VCaP (cell line): Measurements from ENCODE around the gene PARP2.

ENCODE experiments used
- H3K27ac ChIP-seq: fragments of 450-650 bp; 2 replicates; pipeline ENCODE4 v1.5.1; 2017
- CTCF ChIP-seq: fragments of 450-650 bp; conservative IDR thresholded peaks from 2 replicates; pipeline ENCODE4 v1.5.1; 2017; ENCODE audit warnings: mild to moderate bottlenecking, moderate library complexity

PARP2 gene

DNA sequence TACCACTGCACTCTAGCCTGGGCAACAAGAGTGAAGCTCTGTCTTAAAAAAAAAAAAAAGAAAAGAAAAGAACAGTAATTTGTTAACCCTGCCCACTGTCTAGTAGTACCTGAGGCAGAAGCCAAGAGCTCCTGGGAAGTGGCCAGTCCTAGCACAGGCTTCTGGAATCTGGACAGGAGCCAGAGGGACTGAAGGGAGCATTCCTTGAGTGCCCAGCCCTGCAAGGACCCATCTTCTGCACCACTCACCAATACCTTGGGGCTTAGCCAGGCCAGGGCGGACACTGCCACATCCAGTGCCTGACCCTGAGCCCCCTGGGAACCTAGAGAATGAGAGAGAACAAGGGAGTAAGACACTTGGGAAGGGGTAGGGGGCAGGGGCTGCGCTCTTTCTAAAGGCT lies 33.7 kb downstream of the PARP2 start:
- no peak for TF ChIP-seq CTCF
- no peak overlapping the region for H3K27ac ChIP-seq

DNA sequence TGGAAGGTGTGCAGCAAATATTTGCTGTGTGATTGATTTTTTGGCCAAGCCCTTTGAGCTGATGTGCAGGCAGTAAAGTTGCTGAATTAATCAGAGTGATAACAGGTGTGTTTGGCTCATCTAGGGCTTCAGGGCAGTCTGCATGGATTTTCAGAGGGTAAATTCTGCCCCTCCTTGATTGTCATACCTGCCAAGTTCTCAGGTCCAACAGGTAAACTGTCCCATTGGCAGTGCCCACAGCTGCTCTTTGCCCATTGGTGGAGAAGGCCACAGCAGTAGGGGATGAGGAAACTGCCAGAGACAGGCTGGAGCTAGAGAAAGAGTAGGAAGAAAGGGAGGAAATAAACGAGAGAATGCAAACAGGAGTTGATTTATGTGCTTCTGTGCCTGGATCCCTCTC lies 36.3 kb downstream of the PARP2 start:
- no peak overlapping the region for H3K27ac ChIP-seq
- no peak for TF ChIP-seq CTCF

DNA sequence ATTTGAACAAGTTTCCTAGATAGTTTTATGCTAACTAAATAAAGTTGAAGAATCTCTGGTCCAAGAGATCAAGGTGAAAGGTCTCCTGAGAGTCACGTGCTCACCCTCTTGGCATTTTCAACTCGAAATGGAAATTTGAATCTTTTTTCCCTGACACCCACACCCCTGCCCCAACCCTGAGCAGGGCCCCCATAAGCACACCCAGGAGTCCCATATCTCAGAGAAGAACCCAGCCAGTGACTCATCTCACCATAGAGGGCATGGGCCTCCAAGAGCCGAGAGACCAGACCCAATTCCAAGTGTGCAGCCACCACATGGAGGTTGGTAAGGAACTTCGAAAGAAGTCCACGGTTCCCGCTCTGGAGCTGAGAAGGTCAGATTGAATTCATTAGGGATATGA lies 37.2 kb downstream of the PARP2 start:
- no peak for TF ChIP-seq CTCF
- H3K27ac ChIP-seq: no peak overlapping the region

DNA sequence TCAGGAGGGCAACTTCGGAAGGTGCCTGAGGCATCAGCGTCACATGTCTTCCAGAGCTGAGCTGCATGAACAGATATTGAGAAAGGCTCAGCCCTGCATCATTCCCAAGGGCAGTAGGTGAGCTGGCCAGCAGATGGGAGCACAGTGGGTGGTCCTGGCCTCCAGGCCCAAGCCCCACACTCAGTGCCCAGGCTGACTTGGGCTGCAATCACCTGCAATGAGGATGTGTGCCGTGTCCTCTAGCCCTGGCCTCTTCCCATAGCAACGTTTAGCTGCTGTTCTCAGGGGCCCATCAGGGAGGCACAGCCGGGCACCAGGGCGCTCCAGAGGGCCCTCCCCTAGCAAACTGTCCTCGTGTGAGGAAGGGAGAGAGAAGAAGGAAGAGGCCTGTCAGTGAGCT lies 37.9 kb downstream of the PARP2 start:
- H3K27ac ChIP-seq: no peak overlapping the region
- no peak for TF ChIP-seq CTCF

GRCh38 chr14:20382526-20382925 lies 39.1 kb downstream of the PARP2 start:
- no peak for TF ChIP-seq CTCF
- no peak overlapping the region for H3K27ac ChIP-seq

DNA sequence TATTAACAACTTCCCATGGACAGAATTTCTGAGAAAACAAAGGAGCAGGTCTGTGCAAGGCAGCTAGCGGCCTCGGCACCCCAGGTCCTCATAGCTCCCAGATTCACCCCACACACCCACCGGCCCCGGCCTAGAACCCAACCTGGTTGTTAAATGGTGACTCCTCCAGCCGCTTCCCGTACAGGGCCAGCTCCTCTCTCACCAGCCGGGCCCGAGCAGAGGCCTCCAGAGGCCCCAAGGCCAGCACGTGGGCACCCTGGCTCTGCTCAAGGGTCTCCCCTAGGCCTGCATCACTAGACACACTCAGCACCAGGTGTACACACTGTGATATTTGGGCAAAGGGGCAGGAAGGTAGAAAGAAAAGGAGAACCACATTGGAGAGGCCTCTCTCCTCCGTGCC lies 39.6 kb downstream of the PARP2 start:
- H3K27ac ChIP-seq: no peak overlapping the region
- TF ChIP-seq CTCF: no peak

DNA sequence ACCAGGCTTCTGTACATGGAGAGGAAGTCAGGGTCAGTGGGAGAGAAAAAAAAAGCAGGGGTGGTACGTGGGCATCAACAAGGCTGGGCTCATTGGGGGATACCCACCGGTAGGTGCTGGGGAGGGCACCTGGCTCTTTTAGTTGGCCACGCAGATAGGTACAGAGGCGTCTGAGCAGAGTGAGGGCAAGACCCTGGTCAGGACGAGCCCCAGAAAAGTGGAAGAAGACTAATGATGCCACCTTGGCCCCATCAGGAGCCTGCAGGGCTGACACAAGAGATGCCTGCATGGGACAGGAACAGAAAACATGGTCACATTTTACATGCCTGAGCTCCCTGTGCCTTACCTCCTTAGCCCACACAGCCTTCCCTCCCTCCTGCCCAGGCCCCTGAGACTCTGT lies 40.2 kb downstream of the PARP2 start:
- no peak overlapping the region for H3K27ac ChIP-seq
- TF ChIP-seq CTCF: no peak

GRCh38 chr14:20384321-20384720 lies 40.9 kb downstream of the PARP2 start:
- H3K27ac ChIP-seq: no peak overlapping the region
- TF ChIP-seq CTCF: no peak
